GM12878 (cell line): ENCODE results near the gene WDFY4. TPM values are rescaled to one million over a fixed set of nuclear protein-coding genes. Genes with fewer than 3 reads are reported as not detected.
A peak's percentile ranks its signal among the peaks of the same experiment; 100 is the strongest.

ENCODE experiments used
- ASH2L ChIP-seq: fragments of 300-600, 200-600 bp; sonication (generic); IDR thresholded peaks from 2 replicates; pipeline ENCODE4 v1.6.1; 2017; ENCODE audit warnings: low read depth, mild to moderate bottlenecking, borderline replicate concordance
- ATF2 ChIP-seq: IDR thresholded peaks from 2 replicates; pipeline ENCODE4 v1.6.1; 2012; ENCODE audit warnings: low read length, inconsistent platforms
- BCL3 ChIP-seq: IDR thresholded peaks from 2 replicates; pipeline ENCODE4 v1.6.1; 2011; ENCODE audit warnings: borderline replicate concordance, low read depth, mild to moderate bottlenecking, moderate library complexity, low read length; ENCODE audit not compliant: insufficient read depth, poor library complexity, severe bottlenecking
- BHLHE40 ChIP-seq, 2 experiments: fragments of 450-650 bp in 1 of 2; IDR thresholded peaks; 2 replicates each; pipeline ENCODE4 v1.6.1; 2011 to 2017; ENCODE audit warnings: low read depth in 2 of 2, borderline replicate concordance in 1 of 2, improper control_type of control experiment in 1 of 2, low read length in 1 of 2, mild to moderate bottlenecking in 1 of 2
- CBX3 ChIP-seq: fragments of 200-600 bp; sonication (generic); IDR thresholded peaks from 2 replicates; pipeline ENCODE4 v1.6.1; 2016; ENCODE audit warnings: low read depth, borderline replicate concordance
- CHD1 ChIP-seq: IDR thresholded peaks from 2 replicates; pipeline ENCODE4 v1.6.1; 2012; ENCODE audit warnings: low read depth, low read length, improper control_type of control experiment
- EED ChIP-seq: sonication (generic); IDR thresholded peaks from 2 replicates; pipeline ENCODE4 v1.6.1; 2016; ENCODE audit warnings: antibody characterized with exemption, low read depth
- EGR1 ChIP-seq, 2 experiments: IDR thresholded peaks; 1 replicate in 1 of 2; 2 replicates in 1 of 2; pipeline ENCODE4 v1.6.1; 2011 to 2012; ENCODE audit warnings: low read depth in 2 of 2, low read length in 2 of 2, borderline replicate concordance in 1 of 2, mild to moderate bottlenecking in 1 of 2, moderate library complexity in 1 of 2
- ELK1 ChIP-seq: IDR thresholded peaks from 2 replicates; pipeline ENCODE4 v1.6.1; 2012; ENCODE audit warnings: low read depth, low read length, improper control_type of control experiment
- HDAC6 ChIP-seq: fragments of 200-600 bp; sonication (generic); IDR thresholded peaks from one replicate; pipeline ENCODE4 v1.8.0; 2017; ENCODE audit warnings: antibody characterized with exemption; ENCODE audit not compliant: unreplicated experiment
- JUNB ChIP-seq: IDR thresholded peaks from 2 replicates; pipeline ENCODE4 v1.6.1; 2016; ENCODE audit warnings: antibody characterized with exemption, mild to moderate bottlenecking
- NBN ChIP-seq: fragments of 450-650 bp; IDR thresholded peaks from 2 replicates; pipeline ENCODE4 v1.6.1; 2016
- NFXL1 ChIP-seq: fragments of 450-650 bp; IDR thresholded peaks from 2 replicates; pipeline ENCODE4 v1.6.1; 2017; ENCODE audit warnings: antibody characterized with exemption, mild to moderate bottlenecking, borderline replicate concordance
- PBX3 ChIP-seq: IDR thresholded peaks from 2 replicates; pipeline ENCODE4 v1.6.1; 2011; ENCODE audit warnings: mild to moderate bottlenecking, low read depth, low read length, moderate library complexity; ENCODE audit not compliant: insufficient replicate concordance
- PKNOX1 ChIP-seq: fragments of 450-650 bp; IDR thresholded peaks from 2 replicates; pipeline ENCODE4 v1.6.1; 2016; ENCODE audit warnings: mild to moderate bottlenecking
- RUNX3 ChIP-seq: IDR thresholded peaks from 2 replicates; pipeline ENCODE4 v1.6.1; 2012; ENCODE audit warnings: low read length, inconsistent platforms
- SMAD1 ChIP-seq: fragments of 450-650 bp; IDR thresholded peaks from 2 replicates; pipeline ENCODE4 v1.6.1; 2018; ENCODE audit warnings: mild to moderate bottlenecking, low read depth; ENCODE audit not compliant: partially characterized antibody
- SMARCA5 ChIP-seq: fragments of 450-650 bp; IDR thresholded peaks from 2 replicates; pipeline ENCODE4 v1.6.1; 2017; ENCODE audit warnings: mild to moderate bottlenecking
- TAF1 ChIP-seq: IDR thresholded peaks from 2 replicates; pipeline ENCODE4 v1.6.1; 2011; ENCODE audit warnings: mild to moderate bottlenecking, low read depth, low read length, borderline replicate concordance
- TBL1XR1 ChIP-seq: IDR thresholded peaks from 2 replicates; pipeline ENCODE4 v1.6.1; 2012; ENCODE audit warnings: low read depth, low read length, improper control_type of control experiment
- TCF3 ChIP-seq: IDR thresholded peaks from 2 replicates; pipeline ENCODE4 v1.6.1; 2012; ENCODE audit warnings: low read depth, mild to moderate bottlenecking, low read length, borderline replicate concordance; ENCODE audit not compliant: insufficient read depth
- ZBTB33 ChIP-seq: fragments of 450-650 bp; IDR thresholded peaks from 2 replicates; pipeline ENCODE4 v1.6.1; 2017; ENCODE audit warnings: mild to moderate bottlenecking
- ZNF24 ChIP-seq: fragments of 450-650 bp; IDR thresholded peaks from 2 replicates; pipeline ENCODE4 v1.6.1; 2017; ENCODE audit warnings: antibody characterized with exemption, mild to moderate bottlenecking
- ZSCAN29 ChIP-seq: fragments of 450-650 bp; IDR thresholded peaks from 2 replicates; pipeline ENCODE4 v1.6.1; 2017; ENCODE audit warnings: mild to moderate bottlenecking, moderate library complexity
- polyA plus RNA-seq, 11 experiments: library from polyadenylated mRNA; depleted of rRNA in 4 of 11; unstranded in 6 of 11; stranded (reverse) in 5 of 11; fragments of >200 nt; fragmentation: Nextera tagmentation in 4 of 11; fragmentation: Illumina TruSeq in 1 of 11; extraction: Ambion mirVana in 4 of 11; extraction: Trizol in 1 of 11; gene quantifications; 1 replicate in 1 of 11; 2 replicates in 10 of 11; pipeline versions ENCODE4 v1.2.1 to v1.2.3, GENCODE V29; 2011 to 2016; ENCODE audit warnings: inconsistent platforms in 2 of 11, missing spikeins in 2 of 11, low read depth in 1 of 11
- total RNA-seq, 4 experiments: library from RNA; depleted of rRNA in 3 of 4; stranded (reverse); fragments of >200 nt in 3 of 4; fragmentation: Illumina TruSeq in 1 of 4; extraction: Trizol in 1 of 4; gene quantifications; 2 replicates each; pipeline versions ENCODE4 v1.2.1 to v1.2.3, GENCODE V29; 2013 to 2021

WDFY4 gene
- total and polyA plus RNA-seq, 10 of the 15 experiments (the other 5 are each of a cell fraction or from before 2014, with no cell fraction given), result 13.5 to 132 (median 47.3) TPM

GRCh38 chr10:48683868-48684267 is 805 bp upstream of the WDFY4 start (continued):
- peak; percentile 19 for TF ChIP-seq SMAD1
- no peak for TF ChIP-seq NFXL1
- TF ChIP-seq BCL3, result no peak
- TF ChIP-seq ASH2L, result no peak
- TF ChIP-seq EGR1 (IDR thresholded peaks at IDR 0.05; ENCODE audit: borderline replicate concordance in 1 of 2, low read depth in 2 of 2, low read length in 2 of 2), result no peak
- TF ChIP-seq CHD1, result no peak
- TF ChIP-seq TCF3, result no peak
- no peak for TF ChIP-seq ATF2
- TF ChIP-seq JUNB, result no peak
- TF ChIP-seq RUNX3, result peak; percentile 50; the same call in 1 of the 2 replicates
- TF ChIP-seq PBX3, result peak; percentile 79
- no peak for TF ChIP-seq EED
- no peak for TF ChIP-seq HDAC6
- TF ChIP-seq ZBTB33, result no peak
- peak; percentile 33; the same call in 1 of the 2 replicates for TF ChIP-seq NBN
- TF ChIP-seq ZSCAN29, result no peak
- no peak; the same call in 1 of the 2 replicates for TF ChIP-seq SMARCA5
- TF ChIP-seq BHLHE40 (IDR thresholded peaks at IDR 0.05; ENCODE audit: borderline replicate concordance in 1 of 2, low read depth in 2 of 2, low read length in 1 of 2), result no peak
- no peak for TF ChIP-seq ZNF24
- TF ChIP-seq PKNOX1, result peak; percentile 93
- TF ChIP-seq CBX3, result no peak
- TF ChIP-seq TBL1XR1, result no peak
- TF ChIP-seq TAF1, result no peak
- no peak for TF ChIP-seq ELK1
